Measurements from ENCODE around the gene ALG11.

The ALG11 gene

GRCh38 chr13:51974482-51974881 lies 37.7 kb upstream of the ALG11 start:
- H3K27me3 Mint-ChIP-seq (ENCODE audit: low read depth), result no peaks in the 10 kb centered on the region
- H3K4me3 Mint-ChIP-seq, result no peak overlapping the region
- no peaks in the 10 kb centered on the region for H3K4me1 Mint-ChIP-seq
- H3K36me3 Mint-ChIP-seq (ENCODE audit: low read depth), result no peaks in the 10 kb centered on the region
- no peak overlapping the region for H3K27ac Mint-ChIP-seq
- TF ChIP-seq CTCF (IDR thresholded peaks at IDR 0.05; ENCODE audit: unreplicated experiment in 3 of 3), result no peak
- no peaks in the 10 kb centered on the region for H3K9me3 Mint-ChIP-seq

GRCh38 chr13:51976423-51976822 lies 35.8 kb upstream of the ALG11 start:
- Mint-ChIP-seq H3K36me3 (ENCODE audit: low read depth) (no peaks in the 10 kb centered on the region), H3K27me3 (ENCODE audit: low read depth) (no peaks in the 10 kb centered on the region), H3K9me3 (no peaks in the 10 kb centered on the region), H3K4me3 (no peak overlapping the region), H3K4me1 (no peaks in the 10 kb centered on the region), H3K27ac (no peak overlapping the region)
- TF ChIP-seq CTCF (IDR thresholded peaks at IDR 0.05; ENCODE audit: unreplicated experiment in 3 of 3), result no peak

GRCh38 chr13:51976890-51977289 lies 35.3 kb upstream of the ALG11 start:
- Mint-ChIP-seq H3K36me3 (ENCODE audit: low read depth) (no peaks in the 10 kb centered on the region), H3K4me1 (no peaks in the 10 kb centered on the region), H3K27ac (no peak overlapping the region), H3K27me3 (ENCODE audit: low read depth) (no peaks in the 10 kb centered on the region), H3K4me3 (no peak overlapping the region), H3K9me3 (no peaks in the 10 kb centered on the region)
- no peak for TF ChIP-seq CTCF (IDR thresholded peaks at IDR 0.05; ENCODE audit: unreplicated experiment in 3 of 3)

GRCh38 chr13:51977625-51978024 lies 34.6 kb upstream of the ALG11 start:
- H3K4me3 Mint-ChIP-seq, result no peak overlapping the region
- H3K36me3 Mint-ChIP-seq (ENCODE audit: low read depth), result no peaks in the 10 kb centered on the region
- H3K4me1 Mint-ChIP-seq, result no peaks in the 10 kb centered on the region
- H3K9me3 Mint-ChIP-seq, result no peaks in the 10 kb centered on the region
- TF ChIP-seq CTCF (IDR thresholded peaks at IDR 0.05; ENCODE audit: unreplicated experiment in 3 of 3), result no peak
- no peak overlapping the region for H3K27ac Mint-ChIP-seq
- no peaks in the 10 kb centered on the region for H3K27me3 Mint-ChIP-seq (ENCODE audit: low read depth)

- Mint-ChIP-seq H3K4me1 (no peaks in the 10 kb centered on the region), H3K27ac (no peak overlapping the region), H3K4me3 (no peak overlapping the region), H3K27me3 (ENCODE audit: low read depth) (no peaks in the 10 kb centered on the region), H3K9me3 (peaks cover 4% of the 10 kb centered on the region), H3K36me3 (ENCODE audit: low read depth) (no peaks in the 10 kb centered on the region)
- TF ChIP-seq CTCF (IDR thresholded peaks at IDR 0.05; ENCODE audit: unreplicated experiment in 3 of 3), result no peak
Measured at GRCh38 chr13:51978796-51979556, 33.2 kb upstream of the ALG11 start.

GRCh38 chr13:51980908-51981307 lies 31.3 kb upstream of the ALG11 start:
- Mint-ChIP-seq H3K4me3 (peak overlapping the region in 1 of 3 experiments; percentile 9), H3K36me3 (ENCODE audit: low read depth) (peaks cover 1% of the 10 kb centered on the region), H3K27ac (no peak overlapping the region), H3K9me3 (peaks cover 22% of the 10 kb centered on the region), H3K27me3 (ENCODE audit: low read depth) (no peaks in the 10 kb centered on the region), H3K4me1 (no peaks in the 10 kb centered on the region)
- TF ChIP-seq CTCF (IDR thresholded peaks at IDR 0.05; ENCODE audit: unreplicated experiment in 3 of 3), result no peak

Data from nephron (organoid).